Caco-2 (cell line): ENCODE measurements around the gene SHQ1. TPM values are rescaled to one million over a fixed set of nuclear protein-coding genes. Genes with fewer than 3 reads are reported as not detected.

Source experiments
- BruUV-seq: library from RNA; stranded (reverse); fragments of 400-500 nt; replicated peaks from 2 replicates; lab custom pipeline; 2021; lab: Mats Ljungman, UMichigan
- CTCF ChIA-PET: fragments of 300-600 bp; sonication (Branson Sonifier 250); formaldehyde crosslinking; loops from one replicate; lab custom pipeline; 2022; ENCODE audit warnings: antibody characterized with exemption; lab: Charles Lee
- POLR2A ChIA-PET: fragments of 300-600 bp; sonication (Branson Sonifier 250); formaldehyde crosslinking; loops from one replicate; lab custom pipeline; 2022; ENCODE audit warnings: antibody characterized with exemption; lab: Charles Lee
- DNase-seq, 2 experiments: peaks; one replicate each; pipeline versions ENCODE4 v3.0.0 to v3.0.0-alpha.2; 2020 to 2022
- H3K27me3 ChIP-seq: replicated peaks from 2 replicates; pipeline ENCODE4 v1.6.0; 2011; ENCODE audit warnings: low read length; ENCODE audit not compliant: control insufficient read depth, insufficient read depth
- H3K36me3 ChIP-seq: 2 replicates; pipeline ENCODE4 v1.5.1; 2011; ENCODE audit warnings: low read length; ENCODE audit not compliant: control insufficient read depth, insufficient read depth
- H3K4me1 ChIP-seq: fragments of 250-450 bp; sonication (Bioruptor Pico); 2 replicates; pipeline ENCODE4 v1.5.1; 2020; ENCODE audit warnings: mild to moderate bottlenecking
- H3K4me3 ChIP-seq: 2 replicates; pipeline ENCODE4 v1.5.1; 2011; ENCODE audit warnings: low read depth, mild to moderate bottlenecking, control low read depth, low read length
- H3K9me3 ChIP-seq: fragments of 250-450 bp; sonication (Bioruptor Pico); 2 replicates; pipeline ENCODE4 v1.5.1; 2020; ENCODE audit warnings: mild to moderate bottlenecking, moderate library complexity
- H3K27ac Mint-ChIP-seq: one replicate; pipeline ENCODE4 v1.8.0; 2022; ENCODE audit warnings: mixed read lengths; ENCODE audit not compliant: unreplicated experiment
- H3K27me3 Mint-ChIP-seq: one replicate; pipeline ENCODE4 v1.8.0; 2022; ENCODE audit warnings: mixed read lengths; ENCODE audit not compliant: insufficient read depth, unreplicated experiment
- H3K36me3 Mint-ChIP-seq: one replicate; pipeline ENCODE4 v1.8.0; 2022; ENCODE audit warnings: mild to moderate bottlenecking, mixed read lengths; ENCODE audit not compliant: insufficient read depth, unreplicated experiment
- H3K4me1 Mint-ChIP-seq: one replicate; pipeline ENCODE4 v1.8.0; 2022; ENCODE audit warnings: low read depth, mixed read lengths; ENCODE audit not compliant: unreplicated experiment
- H3K4me3 Mint-ChIP-seq: one replicate; pipeline ENCODE4 v1.8.0; 2022; ENCODE audit warnings: mild to moderate bottlenecking, moderate library complexity, mixed read lengths; ENCODE audit not compliant: unreplicated experiment
- H3K9me3 Mint-ChIP-seq: one replicate; pipeline ENCODE4 v1.8.0; 2022; ENCODE audit warnings: mixed read lengths; ENCODE audit not compliant: unreplicated experiment
- intact Hi-C: fragments of 100-400 bp; cut with micrococcal nuclease; formaldehyde crosslinking; loops from one replicate; pipeline ENCODE4 v1.10.0; 2022; ENCODE audit not compliant: unreplicated experiment
- total RNA-seq: library from RNA; stranded (reverse); gene quantifications from 2 replicates; pipeline ENCODE4 v1.2.3, GENCODE V29; 2022
- TF ChIP-seq, protein P1 (sequence below), 2 experiments: fragments of 200-600 bp in 1 of 2; IDR thresholded peaks; 1 replicate in 1 of 2; 2 replicates in 1 of 2; pipeline versions ENCODE4 v1.5.1 to v1.8.0; 2011 to 2022; ENCODE audit warnings: antibody characterized with exemption in 1 of 2, control low read depth in 1 of 2, inconsistent platforms in 1 of 2, low read depth in 1 of 2, low read length in 1 of 2, mild to moderate bottlenecking in 1 of 2, moderate library complexity in 1 of 2; ENCODE audit not compliant: insufficient read depth in 1 of 2, severe bottlenecking in 1 of 2, unreplicated experiment in 1 of 2

The SHQ1 gene
- total RNA-seq, 1 experiment from 2014 or later: 18.8 TPM

DNA sequence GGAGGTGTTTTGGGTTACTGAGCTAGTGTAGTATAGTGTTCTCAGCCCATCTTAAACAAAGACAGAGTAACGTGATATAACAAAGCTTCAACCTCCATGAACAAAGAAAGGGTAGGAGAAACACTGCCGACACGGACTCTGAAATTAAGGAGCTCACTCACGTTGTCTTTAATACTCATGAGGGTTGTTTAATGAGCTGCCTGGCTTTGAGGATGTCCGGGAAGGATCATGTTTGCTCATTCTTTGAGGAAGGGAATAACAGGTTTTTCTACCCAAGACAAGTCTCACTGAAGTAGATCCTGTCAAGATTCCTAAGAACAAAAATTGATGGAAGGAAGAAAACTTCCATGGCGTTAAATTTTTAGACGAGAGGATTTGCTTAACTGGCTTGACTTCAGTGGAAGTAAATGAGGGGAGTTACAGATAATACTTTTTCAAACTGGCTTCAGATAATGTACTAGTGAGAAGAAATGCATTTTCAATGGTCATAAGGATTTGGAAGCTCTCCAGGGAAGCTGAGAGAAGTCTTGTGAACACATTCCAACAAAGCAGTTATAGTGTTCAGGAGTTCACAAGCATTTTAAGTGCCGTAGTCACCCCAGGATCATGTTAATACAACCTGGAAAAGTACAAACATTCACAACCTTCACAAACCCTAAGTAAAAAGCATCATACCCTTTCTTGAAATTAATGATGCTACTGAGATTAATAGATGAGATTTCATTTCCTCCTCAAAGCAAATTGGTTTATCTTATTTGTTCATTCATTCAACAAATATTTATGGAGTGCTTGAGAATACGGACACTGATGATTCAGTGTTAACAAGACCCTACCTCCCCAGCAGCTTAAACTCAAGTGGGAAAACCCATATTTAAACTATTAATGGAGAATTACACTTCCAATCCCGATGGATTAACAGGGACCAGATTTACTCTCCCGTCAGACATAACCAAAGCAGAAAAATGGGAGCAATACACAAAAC is 101.5 kb downstream of the SHQ1 start:
- Mint-ChIP-seq H3K27me3 (no peaks in the 10 kb centered on the region), H3K4me3 (no peak overlapping the region), H3K27ac (no peak overlapping the region), H3K9me3 (no peaks in the 10 kb centered on the region), H3K36me3 (no peaks in the 10 kb centered on the region), H3K4me1 (peaks cover 27% of the 10 kb centered on the region)
- Histone ChIP-seq H3K36me3 (no peaks in the 10 kb centered on the region; the same call in 1 of the 2 replicates), H3K4me3 (no peak overlapping the region), H3K27me3 (no peaks in the 10 kb centered on the region), H3K9me3 (no peaks in the 10 kb centered on the region), H3K4me1 (peaks cover 30% of the 10 kb centered on the region)
- intact Hi-C loops: no loop called here
- TF ChIP-seq, protein P1, sequence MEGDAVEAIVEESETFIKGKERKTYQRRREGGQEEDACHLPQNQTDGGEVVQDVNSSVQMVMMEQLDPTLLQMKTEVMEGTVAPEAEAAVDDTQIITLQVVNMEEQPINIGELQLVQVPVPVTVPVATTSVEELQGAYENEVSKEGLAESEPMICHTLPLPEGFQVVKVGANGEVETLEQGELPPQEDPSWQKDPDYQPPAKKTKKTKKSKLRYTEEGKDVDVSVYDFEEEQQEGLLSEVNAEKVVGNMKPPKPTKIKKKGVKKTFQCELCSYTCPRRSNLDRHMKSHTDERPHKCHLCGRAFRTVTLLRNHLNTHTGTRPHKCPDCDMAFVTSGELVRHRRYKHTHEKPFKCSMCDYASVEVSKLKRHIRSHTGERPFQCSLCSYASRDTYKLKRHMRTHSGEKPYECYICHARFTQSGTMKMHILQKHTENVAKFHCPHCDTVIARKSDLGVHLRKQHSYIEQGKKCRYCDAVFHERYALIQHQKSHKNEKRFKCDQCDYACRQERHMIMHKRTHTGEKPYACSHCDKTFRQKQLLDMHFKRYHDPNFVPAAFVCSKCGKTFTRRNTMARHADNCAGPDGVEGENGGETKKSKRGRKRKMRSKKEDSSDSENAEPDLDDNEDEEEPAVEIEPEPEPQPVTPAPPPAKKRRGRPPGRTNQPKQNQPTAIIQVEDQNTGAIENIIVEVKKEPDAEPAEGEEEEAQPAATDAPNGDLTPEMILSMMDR (IDR thresholded peaks at IDR 0.05; ENCODE audit: insufficient read depth in 1 of 2, low read depth in 1 of 2, low read length in 1 of 2, severe bottlenecking in 1 of 2, unreplicated experiment in 1 of 2): no peak
- no peak for DNase-seq
- BruUV-seq: no TSS peak
- ChIA-PET POLR2A (no interaction called here), CTCF (interaction anchor here (0.6 to 1.5 kb wide), 2 partner anchors 9 to 65 kb away, joined by 3 to 4 read pairs; no protein-coding TSS in a partner anchor)

DNA sequence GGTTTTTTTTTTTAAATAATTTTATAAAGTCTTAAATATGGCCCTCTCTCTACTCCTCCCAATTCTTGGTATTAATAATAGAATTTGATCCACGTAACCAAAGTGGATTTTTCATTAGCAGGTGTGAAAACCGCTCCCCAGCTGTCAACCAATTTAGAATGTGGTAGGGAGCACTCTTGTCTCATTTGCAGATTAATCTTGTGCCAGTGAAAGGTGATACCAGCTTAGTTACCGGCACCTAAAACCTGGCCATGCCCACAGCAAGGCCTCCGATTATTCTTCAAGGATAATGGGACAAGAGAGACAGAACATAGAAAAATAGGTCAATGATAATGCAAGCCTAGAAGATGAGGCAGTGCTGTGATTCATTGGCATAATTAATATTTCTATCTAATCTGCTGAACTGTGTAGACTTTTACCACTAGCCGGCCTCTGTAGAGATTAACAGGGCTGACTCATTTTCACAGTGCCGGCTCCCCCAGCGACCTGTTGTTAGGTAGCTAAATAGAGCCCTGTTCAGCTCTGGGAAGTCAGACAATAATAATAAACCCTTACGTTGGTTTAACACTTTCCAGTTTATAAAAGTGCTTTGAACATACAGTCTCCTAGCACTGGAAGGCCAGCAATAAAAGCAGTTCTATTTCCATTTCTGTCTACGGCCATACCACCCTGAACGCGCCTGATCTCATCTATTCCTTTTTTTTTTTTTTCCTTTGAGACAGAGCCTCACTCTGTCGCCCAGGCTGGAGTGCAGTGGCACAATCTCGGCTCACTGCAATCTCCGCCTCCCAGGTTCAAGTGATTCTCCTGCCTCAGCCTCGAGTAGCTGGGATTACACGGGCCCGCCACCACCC is 102.9 kb downstream of the SHQ1 start:
- no TSS peak for BruUV-seq
- intact Hi-C loops: no loop called here
- ChIA-PET POLR2A (no interaction called here), CTCF (interaction anchor here (1.5 kb wide), 1 partner anchor 66 kb away, joined by 3 read pairs; no protein-coding TSS in a partner anchor)
- H3K9me3 ChIP-seq: no peaks in the 10 kb centered on the region
- Mint-ChIP-seq H3K36me3 (no peaks in the 10 kb centered on the region), H3K4me3 (no peak overlapping the region), H3K27me3 (no peaks in the 10 kb centered on the region), H3K27ac (no peak overlapping the region), H3K4me1 (peaks cover 33% of the 10 kb centered on the region), H3K9me3 (no peaks in the 10 kb centered on the region)
- no peaks in the 10 kb centered on the region for H3K27me3 ChIP-seq
- H3K4me1 ChIP-seq: peaks cover 30% of the 10 kb centered on the region
- TF ChIP-seq, protein P1 (IDR thresholded peaks at IDR 0.05; ENCODE audit: insufficient read depth in 1 of 2, low read depth in 1 of 2, low read length in 1 of 2, severe bottlenecking in 1 of 2, unreplicated experiment in 1 of 2): no peak
- no peak for DNase-seq
- H3K36me3 ChIP-seq: no peaks in the 10 kb centered on the region; the same call in 1 of the 2 replicates
- H3K4me3 ChIP-seq: no peak overlapping the region

DNA sequence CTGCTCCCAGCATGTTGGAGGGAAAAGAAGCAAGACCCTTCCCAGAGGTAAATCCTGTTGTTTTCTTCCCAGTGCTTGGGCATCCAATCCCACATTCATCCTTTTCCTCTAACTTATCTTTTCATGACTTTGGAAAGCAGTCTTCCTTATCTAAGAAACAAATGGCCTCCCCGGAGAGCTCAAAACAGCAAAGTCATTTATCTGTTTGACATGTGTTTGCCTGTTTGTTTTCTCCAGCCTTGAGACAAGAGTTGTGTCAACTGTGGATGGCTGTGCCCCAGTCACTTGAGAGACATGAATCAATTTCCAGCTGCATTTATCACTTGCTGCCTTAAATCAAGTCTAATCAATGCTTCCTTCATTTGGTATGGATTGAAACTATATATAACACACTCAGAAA is 103.9 kb downstream of the SHQ1 start:
- DNase-seq: no peak
- Histone ChIP-seq H3K27me3 (no peaks in the 10 kb centered on the region), H3K9me3 (no peaks in the 10 kb centered on the region), H3K4me1 (peaks cover 30% of the 10 kb centered on the region), H3K4me3 (no peak overlapping the region), H3K36me3 (no peaks in the 10 kb centered on the region)
- ChIA-PET POLR2A (no interaction called here), CTCF (interaction anchor here (0.6 kb wide), 1 partner anchor 581 kb away, joined by 3 read pairs; no protein-coding TSS in a partner anchor)
- TF ChIP-seq, protein P1 (IDR thresholded peaks at IDR 0.05; ENCODE audit: insufficient read depth in 1 of 2, low read depth in 1 of 2, low read length in 1 of 2, severe bottlenecking in 1 of 2, unreplicated experiment in 1 of 2): no peak
- no peak overlapping the region for H3K4me3 Mint-ChIP-seq
- H3K27ac Mint-ChIP-seq: no peak overlapping the region
- no peaks in the 10 kb centered on the region for H3K9me3 Mint-ChIP-seq
- peaks cover 33% of the 10 kb centered on the region for H3K4me1 Mint-ChIP-seq
- BruUV-seq: no TSS peak
- H3K36me3 Mint-ChIP-seq: no peaks in the 10 kb centered on the region
- H3K27me3 Mint-ChIP-seq: no peaks in the 10 kb centered on the region
- intact Hi-C loops: loop anchor here (5.0 kb wide), 1 partner anchor 77 kb away; no protein-coding TSS in a partner anchor
